ENCODE data around the gene NXPH2. TPM values are rescaled to one million over a fixed set of nuclear protein-coding genes. Genes with fewer than 3 reads are reported as not detected.

Gene NXPH2
- total RNA-seq, 1 donor from 2014 or later = not detected

GRCh38 chr2:138671566-138671965 lies 108.6 kb downstream of the NXPH2 start:
- TF ChIP-seq, protein P1, sequence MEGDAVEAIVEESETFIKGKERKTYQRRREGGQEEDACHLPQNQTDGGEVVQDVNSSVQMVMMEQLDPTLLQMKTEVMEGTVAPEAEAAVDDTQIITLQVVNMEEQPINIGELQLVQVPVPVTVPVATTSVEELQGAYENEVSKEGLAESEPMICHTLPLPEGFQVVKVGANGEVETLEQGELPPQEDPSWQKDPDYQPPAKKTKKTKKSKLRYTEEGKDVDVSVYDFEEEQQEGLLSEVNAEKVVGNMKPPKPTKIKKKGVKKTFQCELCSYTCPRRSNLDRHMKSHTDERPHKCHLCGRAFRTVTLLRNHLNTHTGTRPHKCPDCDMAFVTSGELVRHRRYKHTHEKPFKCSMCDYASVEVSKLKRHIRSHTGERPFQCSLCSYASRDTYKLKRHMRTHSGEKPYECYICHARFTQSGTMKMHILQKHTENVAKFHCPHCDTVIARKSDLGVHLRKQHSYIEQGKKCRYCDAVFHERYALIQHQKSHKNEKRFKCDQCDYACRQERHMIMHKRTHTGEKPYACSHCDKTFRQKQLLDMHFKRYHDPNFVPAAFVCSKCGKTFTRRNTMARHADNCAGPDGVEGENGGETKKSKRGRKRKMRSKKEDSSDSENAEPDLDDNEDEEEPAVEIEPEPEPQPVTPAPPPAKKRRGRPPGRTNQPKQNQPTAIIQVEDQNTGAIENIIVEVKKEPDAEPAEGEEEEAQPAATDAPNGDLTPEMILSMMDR (IDR thresholded peaks at IDR 0.05) = no peak
- Histone ChIP-seq H3K36me3 (no peaks in the 10 kb centered on the region), H3K9me3 (no peaks in the 10 kb centered on the region), H3K27me3 (no peaks in the 10 kb centered on the region), H3K4me1 (no peaks in the 10 kb centered on the region), H3K4me3 (no peak overlapping the region), H3K27ac (no peak overlapping the region)
- DNase-seq (no peak), ATAC-seq (no peak)
- intact Hi-C loops (cut with DNase I) = no loop called here

- Histone ChIP-seq H3K9me3 (no peaks in the 10 kb centered on the region), H3K4me1 (no peaks in the 10 kb centered on the region), H3K27ac (no peak overlapping the region), H3K4me3 (no peak overlapping the region), H3K36me3 (no peaks in the 10 kb centered on the region), H3K27me3 (no peaks in the 10 kb centered on the region)
- DNase-seq (no peak), ATAC-seq (no peak)
- intact Hi-C loops (cut with DNase I) = no loop called here
- TF ChIP-seq, protein P1 (IDR thresholded peaks at IDR 0.05) = no peak
These were observed 109.5 kb downstream of the NXPH2 start for GRCh38 chr2:138670734-138671133.

DNA sequence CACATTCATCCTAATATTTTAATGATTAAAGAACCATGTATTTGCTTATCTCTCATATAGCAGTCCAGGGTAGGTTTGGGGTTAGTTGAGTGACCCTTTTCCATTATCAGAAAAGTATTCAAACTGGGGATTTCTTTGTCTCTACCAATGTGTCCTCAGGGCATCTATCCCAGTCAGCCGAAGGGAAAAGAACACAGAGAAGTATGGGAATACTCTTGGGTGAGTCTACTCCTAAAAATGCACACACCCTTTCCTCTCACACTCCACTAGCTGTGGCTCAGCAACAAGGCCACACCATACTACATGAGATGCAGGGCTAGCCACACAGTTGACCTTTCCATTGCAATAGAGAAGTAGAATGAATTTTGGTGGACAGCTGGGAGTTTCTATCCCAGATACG lies 114.3 kb downstream of the NXPH2 start:
- no peak for DNase-seq
- Histone ChIP-seq H3K4me3 (no peak overlapping the region), H3K27ac (no peak overlapping the region), H3K9me3 (no peaks in the 10 kb centered on the region), H3K36me3 (no peaks in the 10 kb centered on the region), H3K27me3 (no peaks in the 10 kb centered on the region), H3K4me1 (no peaks in the 10 kb centered on the region)
- intact Hi-C loops (cut with DNase I) = no loop called here
- TF ChIP-seq, protein P1 (IDR thresholded peaks at IDR 0.05) = no peak
- no peak for ATAC-seq

DNA sequence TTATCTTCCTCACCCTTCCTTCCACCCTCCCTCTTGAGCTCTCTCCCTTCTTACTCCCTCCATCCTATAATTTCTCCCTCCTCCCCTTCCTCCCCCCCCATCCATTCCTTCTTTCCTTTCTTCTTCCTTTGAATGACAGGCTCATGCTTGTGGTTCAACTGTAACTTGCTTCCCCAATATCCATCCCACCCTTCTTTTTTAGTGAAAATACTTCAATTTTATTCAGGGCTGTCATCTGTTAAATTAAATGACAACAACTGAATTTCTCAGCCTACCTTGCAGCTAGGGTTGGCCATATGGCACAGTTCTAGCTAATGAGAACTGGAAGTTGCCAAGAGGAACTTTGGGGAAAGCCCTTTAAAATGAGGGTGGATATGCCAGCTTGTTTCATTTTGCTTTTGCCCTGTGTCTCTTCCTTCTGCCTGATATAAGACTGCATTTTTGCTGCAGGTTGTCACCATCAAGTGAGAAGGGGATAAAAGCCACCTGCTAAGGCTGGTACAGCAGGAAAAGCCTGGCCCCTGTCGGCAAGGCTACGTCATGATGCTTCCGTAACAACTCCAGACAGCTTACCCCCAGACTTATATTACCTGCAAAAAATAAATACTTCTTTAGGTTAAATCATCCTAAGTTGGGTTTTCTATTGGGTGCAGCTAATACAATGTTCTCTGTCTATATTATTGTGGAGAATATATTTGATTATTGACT lies 121.8 kb downstream of the NXPH2 start:
- Histone ChIP-seq H3K4me1 (no peaks in the 10 kb centered on the region), H3K4me3 (no peak overlapping the region), H3K27me3 (no peaks in the 10 kb centered on the region), H3K27ac (no peak overlapping the region), H3K36me3 (no peaks in the 10 kb centered on the region), H3K9me3 (no peaks in the 10 kb centered on the region)
- no peak for DNase-seq
- TF ChIP-seq, protein P1 (IDR thresholded peaks at IDR 0.05) = no peak
- no peak for ATAC-seq
- intact Hi-C loops (cut with DNase I) = no loop called here

- ATAC-seq (peak; percentile 39), DNase-seq (no peak)
- H3K36me3 ChIP-seq = no peaks in the 10 kb centered on the region
- intact Hi-C loops (cut with DNase I) = no loop called here
- H3K27me3 ChIP-seq = no peaks in the 10 kb centered on the region
- no peak overlapping the region for H3K4me3 ChIP-seq
- H3K4me1 ChIP-seq = no peaks in the 10 kb centered on the region
- no peak overlapping the region for H3K27ac ChIP-seq
- no peaks in the 10 kb centered on the region for H3K9me3 ChIP-seq
- TF ChIP-seq, protein P1 (IDR thresholded peaks at IDR 0.05) = no peak
These were observed 126.0 kb downstream of the NXPH2 start for GRCh38 chr2:138654146-138654545.

GRCh38 chr2:138652378-138652777 lies 127.8 kb downstream of the NXPH2 start:
- intact Hi-C loops (cut with DNase I) = no loop called here
- Histone ChIP-seq H3K4me1 (no peaks in the 10 kb centered on the region), H3K9me3 (no peaks in the 10 kb centered on the region), H3K36me3 (no peaks in the 10 kb centered on the region), H3K4me3 (no peak overlapping the region), H3K27me3 (no peaks in the 10 kb centered on the region), H3K27ac (no peak overlapping the region)
- TF ChIP-seq, protein P1 (IDR thresholded peaks at IDR 0.05) = no peak
- ATAC-seq (no peak), DNase-seq (no peak)
